AG04450 (cell line): Measurements from ENCODE around the gene RNU5B-1. TPM values are rescaled to one million over a fixed set of nuclear protein-coding genes. Genes with fewer than 3 reads are reported as not detected.

Experiments
- CTCF ChIA-PET: fragments of 300-600, 350-600 bp; formaldehyde crosslinking; extraction: SDS; loops from one replicate; lab custom pipeline; 2022; ENCODE audit warnings: antibody characterized with exemption, inconsistent platforms; lab: Charles Lee
- POLR2A ChIA-PET: fragments of 350-600 bp; formaldehyde crosslinking; extraction: SDS; loops from one replicate; lab custom pipeline; 2021; ENCODE audit warnings: antibody characterized with exemption, inconsistent platforms; lab: Yijun Ruan, JAX
- DNase-seq: peaks from one replicate; pipeline ENCODE4 v3.0.0-alpha.2; 2011; ENCODE audit warnings: low read depth, low spot score
- H3K27ac ChIP-seq: one replicate; pipeline ENCODE4 v1.5.1; 2012; ENCODE audit warnings: low read depth, low read length, control low read depth
- H3K27me3 ChIP-seq: one replicate; pipeline ENCODE4 v1.6.0; 2012; ENCODE audit warnings: low read length; ENCODE audit not compliant: control insufficient read depth, insufficient read depth
- H3K4me3 ChIP-seq: 2 replicates; pipeline ENCODE4 v1.5.1; 2011; ENCODE audit warnings: mild to moderate bottlenecking, low read depth, low read length, control low read depth
- H3K9me3 ChIP-seq: 2 replicates; pipeline ENCODE4 v1.5.1; 2012; ENCODE audit warnings: low read length; ENCODE audit not compliant: control insufficient read depth, insufficient read depth
- polyA plus RNA-seq: library from polyadenylated mRNA; depleted of rRNA; stranded (reverse); fragments of >200 nt; gene quantifications from 2 replicates; pipeline ENCODE4 v1.2.3, GENCODE V29; 2011
- TF ChIP-seq, protein P1 (sequence below): IDR thresholded peaks from 2 replicates; pipeline ENCODE4 v1.5.1; 2011; ENCODE audit warnings: low read depth, low read length, control low read depth, inconsistent platforms

Gene RNU5B-1
- polyA plus RNA-seq, 1 experiment = not detected

DNA sequence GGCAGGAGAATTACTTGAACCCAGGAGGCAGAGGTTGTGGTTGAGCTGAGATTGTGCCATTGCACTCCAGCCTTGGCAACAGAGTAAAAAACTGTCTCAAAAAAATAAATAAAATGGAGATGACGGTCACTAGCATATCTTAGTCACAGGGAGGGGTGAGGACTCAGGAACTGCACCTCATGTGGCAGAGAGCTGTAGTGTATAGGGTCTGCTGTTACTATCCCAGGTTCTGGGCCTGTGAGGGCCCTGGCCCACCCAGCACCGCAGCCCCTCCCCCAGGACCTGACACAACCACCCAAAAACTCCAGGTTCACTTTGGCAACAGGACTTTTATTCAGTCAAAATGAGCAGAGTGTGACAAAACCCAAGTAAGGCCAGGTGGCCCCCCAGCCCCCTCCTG, 22.3 kb downstream of the RNU5B-1 start:
- DNase-seq = no peak
- POLR2A ChIA-PET = interaction anchor here (0.6 kb wide), 1 partner anchor 558 kb away, joined by 3 read pairs; no protein-coding TSS in a partner anchor
- Histone ChIP-seq H3K27me3 (peaks cover 27% of the 10 kb centered on the region), H3K9me3 (no peaks in the 10 kb centered on the region; the same call in 1 of the 2 replicates), H3K27ac (no peak overlapping the region), H3K4me3 (no peak overlapping the region)
- CTCF ChIA-PET = interaction anchor here (1.7 kb wide), 1 partner anchor 59 kb away, joined by 5 read pairs; no protein-coding TSS in a partner anchor
- TF ChIP-seq, protein P1, sequence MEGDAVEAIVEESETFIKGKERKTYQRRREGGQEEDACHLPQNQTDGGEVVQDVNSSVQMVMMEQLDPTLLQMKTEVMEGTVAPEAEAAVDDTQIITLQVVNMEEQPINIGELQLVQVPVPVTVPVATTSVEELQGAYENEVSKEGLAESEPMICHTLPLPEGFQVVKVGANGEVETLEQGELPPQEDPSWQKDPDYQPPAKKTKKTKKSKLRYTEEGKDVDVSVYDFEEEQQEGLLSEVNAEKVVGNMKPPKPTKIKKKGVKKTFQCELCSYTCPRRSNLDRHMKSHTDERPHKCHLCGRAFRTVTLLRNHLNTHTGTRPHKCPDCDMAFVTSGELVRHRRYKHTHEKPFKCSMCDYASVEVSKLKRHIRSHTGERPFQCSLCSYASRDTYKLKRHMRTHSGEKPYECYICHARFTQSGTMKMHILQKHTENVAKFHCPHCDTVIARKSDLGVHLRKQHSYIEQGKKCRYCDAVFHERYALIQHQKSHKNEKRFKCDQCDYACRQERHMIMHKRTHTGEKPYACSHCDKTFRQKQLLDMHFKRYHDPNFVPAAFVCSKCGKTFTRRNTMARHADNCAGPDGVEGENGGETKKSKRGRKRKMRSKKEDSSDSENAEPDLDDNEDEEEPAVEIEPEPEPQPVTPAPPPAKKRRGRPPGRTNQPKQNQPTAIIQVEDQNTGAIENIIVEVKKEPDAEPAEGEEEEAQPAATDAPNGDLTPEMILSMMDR = no peak

DNA sequence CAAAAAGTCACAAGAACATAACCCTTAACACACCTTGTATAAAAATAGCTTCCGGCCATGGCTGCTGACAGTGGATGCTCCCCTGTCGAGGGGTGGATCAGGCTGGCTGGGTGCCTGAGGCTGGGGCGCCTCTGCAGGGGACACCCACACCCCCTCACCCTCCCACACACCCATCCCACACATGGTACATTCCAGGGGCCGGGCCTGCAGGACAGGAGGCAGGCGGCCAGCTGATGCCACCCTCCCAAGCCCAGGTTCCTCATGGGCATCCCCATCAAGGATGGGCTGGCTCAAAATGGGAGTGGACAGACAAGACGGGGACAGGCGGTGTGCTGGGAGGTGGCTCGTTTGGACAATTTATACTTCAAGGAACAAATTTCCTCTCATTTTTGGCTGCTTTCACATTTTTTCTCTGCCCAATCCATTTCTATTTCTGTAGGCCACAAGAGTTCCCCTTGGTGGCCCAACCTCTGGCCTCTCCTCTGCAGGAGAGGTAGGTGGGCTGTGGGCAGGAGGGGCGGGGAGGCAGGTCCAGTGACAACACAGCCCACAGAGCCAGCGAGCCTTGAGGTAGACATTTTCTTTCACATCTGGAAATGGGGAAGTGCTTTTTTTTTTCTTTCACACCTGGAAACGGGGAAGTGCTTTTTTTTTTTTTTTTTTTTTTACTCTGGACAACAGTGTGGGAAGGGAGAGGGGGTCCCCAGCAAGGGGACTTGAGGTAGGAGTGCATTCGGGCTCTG, 23.3 kb downstream of the RNU5B-1 start:
- Histone ChIP-seq H3K27ac (no peak overlapping the region), H3K27me3 (peaks cover 28% of the 10 kb centered on the region), H3K4me3 (no peak overlapping the region), H3K9me3 (no peaks in the 10 kb centered on the region; the same call in 1 of the 2 replicates)
- CTCF ChIA-PET = interaction anchor here (1.7 kb wide), 1 partner anchor 58 kb away, joined by 5 read pairs; no protein-coding TSS in a partner anchor
- POLR2A ChIA-PET = no interaction called here
- no peak for DNase-seq
- TF ChIP-seq, protein P1 = no peak

DNA sequence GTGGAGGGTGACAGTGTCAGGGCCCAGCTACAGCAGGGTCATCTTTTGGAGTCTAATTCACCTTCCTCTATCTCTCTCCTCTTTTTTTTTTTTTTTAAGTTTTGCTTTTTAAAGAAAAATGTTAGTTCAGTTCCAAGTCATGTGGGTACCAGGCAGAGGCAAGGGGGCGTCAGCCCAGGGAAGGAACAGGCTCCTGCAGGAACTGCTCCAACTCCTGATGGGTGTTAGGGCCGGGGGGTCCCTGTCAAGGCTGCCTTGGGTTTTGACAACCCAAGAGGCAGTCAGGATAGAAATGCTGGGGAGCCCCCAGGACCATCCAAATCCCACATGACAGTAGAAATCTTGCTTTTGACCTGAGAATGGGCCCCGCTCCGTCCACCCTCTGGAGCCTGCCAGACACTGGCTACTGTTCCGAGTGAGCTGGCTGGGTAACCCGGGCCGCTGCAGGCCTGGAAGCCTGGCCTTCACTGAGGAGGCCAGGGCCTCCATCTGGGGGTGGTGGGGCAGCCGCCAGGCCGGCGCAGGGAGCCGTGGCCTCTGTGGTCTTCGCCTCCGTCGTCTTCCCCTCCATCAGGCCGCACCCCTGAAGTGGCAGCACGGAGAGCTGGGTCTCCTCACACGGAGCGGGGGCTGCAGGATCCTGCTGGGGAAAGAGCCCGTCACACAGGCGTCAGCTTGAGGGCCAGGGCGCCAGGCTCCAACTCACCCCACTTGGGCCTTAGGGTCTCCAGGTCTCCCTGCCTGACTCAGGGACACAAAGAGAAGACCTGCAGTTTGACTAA, 24.2 kb downstream of the RNU5B-1 start:
- no peak for DNase-seq
- CTCF ChIA-PET = no interaction called here
- POLR2A ChIA-PET = interaction anchor here (0.6 kb wide), 1 partner anchor 23 kb away, joined by 5 read pairs; no protein-coding TSS in a partner anchor
- H3K4me3 ChIP-seq = no peak overlapping the region
- peaks cover 28% of the 10 kb centered on the region for H3K27me3 ChIP-seq
- TF ChIP-seq, protein P1 = no peak
- no peak overlapping the region for H3K27ac ChIP-seq
- H3K9me3 ChIP-seq = no peaks in the 10 kb centered on the region; the same call in 1 of the 2 replicates

DNA sequence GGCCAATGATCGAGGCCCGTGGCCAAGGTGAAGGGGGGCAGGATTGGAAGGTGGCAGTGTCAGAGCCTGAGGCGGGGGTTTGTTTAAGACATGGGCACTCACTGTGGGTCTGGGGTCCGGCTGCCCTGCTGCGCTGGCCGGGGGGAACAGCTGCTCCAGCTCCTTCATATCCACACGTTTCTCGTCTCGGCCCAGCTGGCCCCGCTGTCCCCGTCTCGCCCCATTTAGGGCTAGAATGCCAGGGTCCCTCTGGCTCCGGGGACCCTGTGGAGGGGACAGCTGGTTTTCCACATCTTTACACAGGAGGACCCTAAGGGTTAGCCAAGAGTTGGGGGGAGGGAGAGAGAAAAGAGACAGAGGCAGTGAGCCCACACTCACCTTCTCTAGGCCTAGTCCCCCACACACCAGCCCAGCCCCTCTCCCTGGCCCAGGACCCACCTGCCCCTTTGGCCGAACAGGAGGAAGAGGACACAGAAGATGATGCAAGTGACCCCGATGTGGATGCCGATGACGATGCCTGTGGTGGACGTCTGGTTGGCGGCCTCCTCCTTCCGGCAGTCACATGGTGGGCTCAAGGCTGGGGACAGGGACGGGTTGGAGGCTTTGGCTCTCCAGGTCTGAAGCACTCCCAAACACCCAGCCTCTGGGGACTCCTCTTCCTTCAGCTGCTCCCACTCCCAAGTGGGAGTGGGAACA, 25.0 kb downstream of the RNU5B-1 start:
- ChIA-PET CTCF (no interaction called here), POLR2A (no interaction called here)
- Histone ChIP-seq H3K9me3 (no peaks in the 10 kb centered on the region; the same call in 1 of the 2 replicates), H3K27ac (no peak overlapping the region), H3K27me3 (peaks cover 33% of the 10 kb centered on the region), H3K4me3 (no peak overlapping the region)
- no peak for DNase-seq
- TF ChIP-seq, protein P1 = no peak
